8988T (cell line): ENCODE measurements around the gene ELOVL2.

Experiments
- DNase-seq: peaks from one replicate; pipeline ENCODE4 v3.0.0; 2011

The ELOVL2 gene

GRCh38 chr6:10972196-10972595, 71.9 kb downstream of the ELOVL2 start:
- DNase-seq, result no peak

- DNase-seq, result no peak
Measured at GRCh38 chr6:10970731-10971130, 73.4 kb downstream of the ELOVL2 start.

- DNase-seq, result no peak
Measured at GRCh38 chr6:10968776-10969175, 75.3 kb downstream of the ELOVL2 start.

GRCh38 chr6:10964684-10965083, 79.4 kb downstream of the ELOVL2 start:
- DNase-seq, result no peak

- DNase-seq, result no peak
Measured at GRCh38 chr6:10963113-10963512, 81.0 kb downstream of the ELOVL2 start.

GRCh38 chr6:10962673-10963072, 81.4 kb downstream of the ELOVL2 start:
- DNase-seq, result no peak

- DNase-seq, result no peak
Measured at GRCh38 chr6:10961837-10962236, 82.3 kb downstream of the ELOVL2 start.

GRCh38 chr6:10960171-10960570, 83.9 kb downstream of the ELOVL2 start:
- no peak for DNase-seq

- DNase-seq, result no peak
Measured at GRCh38 chr6:10957414-10957886, 86.7 kb downstream of the ELOVL2 start.

GRCh38 chr6:10956776-10957175, 87.3 kb downstream of the ELOVL2 start:
- no peak for DNase-seq

- no peak for DNase-seq
Measured at GRCh38 chr6:10954590-10955010, 89.5 kb downstream of the ELOVL2 start.

GRCh38 chr6:10951675-10952282, 92.3 kb downstream of the ELOVL2 start:
- DNase-seq, result no peak

GRCh38 chr6:10949579-10950490, 94.3 kb downstream of the ELOVL2 start:
- DNase-seq, result no peak

- DNase-seq, result no peak
Measured at GRCh38 chr6:10947966-10948365, 96.1 kb downstream of the ELOVL2 start.

GRCh38 chr6:10945845-10946244, 98.3 kb downstream of the ELOVL2 start:
- DNase-seq, result no peak

- no peak for DNase-seq
Measured at GRCh38 chr6:10939840-10940239, 104.3 kb downstream of the ELOVL2 start.

- no peak for DNase-seq
Measured at GRCh38 chr6:10933126-10933525, 111.0 kb downstream of the ELOVL2 start.
